Measurements from ENCODE around the gene EYS.

EYS gene

GRCh38 chr6:63709148-63709547 is 1997.9 kb downstream of the EYS start:
- no peak for ATAC-seq

GRCh38 chr6:63708631-63709030 is 1998.4 kb downstream of the EYS start:
- TF ChIP-seq ZFP3 (CRISPR knock-in tag; IDR thresholded peaks at IDR 0.05) (no peak), BACH2 (CRISPR knock-in tag; IDR thresholded peaks at IDR 0.05; ENCODE audit: borderline replicate concordance) (no peak), ISL1 (CRISPR knock-in tag; IDR thresholded peaks at IDR 0.05) (no peak), RARB (CRISPR knock-in tag; IDR thresholded peaks at IDR 0.05) (no peak), TCF4 (CRISPR knock-in tag; IDR thresholded peaks at IDR 0.05; ENCODE audit: borderline replicate concordance) (no peak), GLIS3 (CRISPR knock-in tag; IDR thresholded peaks at IDR 0.05) (no peak), CREB5 (CRISPR knock-in tag; IDR thresholded peaks at IDR 0.05; ENCODE audit: low read depth) (no peak), ZNF8 (CRISPR knock-in tag; IDR thresholded peaks at IDR 0.05) (no peak), PPARA (CRISPR knock-in tag; IDR thresholded peaks at IDR 0.05; ENCODE audit: borderline replicate concordance) (no peak), TOX (CRISPR knock-in tag; IDR thresholded peaks at IDR 0.05; ENCODE audit: borderline replicate concordance) (no peak), CSDC2 (CRISPR knock-in tag; IDR thresholded peaks at IDR 0.05) (no peak), ESRRG (CRISPR knock-in tag; IDR thresholded peaks at IDR 0.05) (no peak), OSR1 (CRISPR knock-in tag; IDR thresholded peaks at IDR 0.05) (no peak), CSRNP3 (CRISPR knock-in tag; IDR thresholded peaks at IDR 0.05) (no peak), SNAI2 (CRISPR knock-in tag; IDR thresholded peaks at IDR 0.05) (no peak), ZC3H10 (CRISPR knock-in tag; IDR thresholded peaks at IDR 0.05) (no peak), ZNF565 (CRISPR knock-in tag; conservative IDR thresholded peaks at IDR 0.05; ENCODE audit: low read depth) (no peak), TSHZ2 (CRISPR knock-in tag; IDR thresholded peaks at IDR 0.05) (no peak)
- no peak for ATAC-seq

More at GRCh38 chr6:63709148-63709547, 1997.9 kb downstream of the EYS start:
- no peak for TF ChIP-seq CREB5 (CRISPR knock-in tag; IDR thresholded peaks at IDR 0.05; ENCODE audit: low read depth)
- TF ChIP-seq RARB (CRISPR knock-in tag; IDR thresholded peaks at IDR 0.05) = no peak
- TF ChIP-seq CSDC2 (CRISPR knock-in tag; IDR thresholded peaks at IDR 0.05) = no peak
- no peak for TF ChIP-seq ZNF8 (CRISPR knock-in tag; IDR thresholded peaks at IDR 0.05)
- no peak for TF ChIP-seq GLIS3 (CRISPR knock-in tag; IDR thresholded peaks at IDR 0.05)
- no peak for TF ChIP-seq TSHZ2 (CRISPR knock-in tag; IDR thresholded peaks at IDR 0.05)
- TF ChIP-seq OSR1 (CRISPR knock-in tag; IDR thresholded peaks at IDR 0.05) = no peak
- no peak for TF ChIP-seq BACH2 (CRISPR knock-in tag; IDR thresholded peaks at IDR 0.05; ENCODE audit: borderline replicate concordance)
- no peak for TF ChIP-seq ISL1 (CRISPR knock-in tag; IDR thresholded peaks at IDR 0.05)

GRCh38 chr6:63706630-63707029 is 2000.4 kb downstream of the EYS start:
- no peak for TF ChIP-seq BACH2 (CRISPR knock-in tag; IDR thresholded peaks at IDR 0.05; ENCODE audit: borderline replicate concordance)
- TF ChIP-seq TSHZ2 (CRISPR knock-in tag; IDR thresholded peaks at IDR 0.05) = no peak
- TF ChIP-seq ISL1 (CRISPR knock-in tag; IDR thresholded peaks at IDR 0.05) = no peak
- TF ChIP-seq ARNTL (CRISPR knock-in tag; IDR thresholded peaks at IDR 0.05; ENCODE audit: borderline replicate concordance, low read depth) = no peak
- TF ChIP-seq TOX (CRISPR knock-in tag; IDR thresholded peaks at IDR 0.05; ENCODE audit: borderline replicate concordance) = no peak
- TF ChIP-seq RARB (CRISPR knock-in tag; IDR thresholded peaks at IDR 0.05) = no peak

More at GRCh38 chr6:63706630-63707029, 2000.4 kb downstream of the EYS start:
- no peak for ATAC-seq

Measured in SK-N-SH treated with all-trans-retinoic acid at 6 μM for 48 hours (cell line).